ENCODE data around the gene SHTN1.

Gene SHTN1

GRCh38 chr10:116995648-116996047 is 9.3 kb downstream of the SHTN1 start:
- TF ChIP-seq CTCF (IDR thresholded peaks at IDR 0.05; ENCODE audit: low read depth, low read length), result no peak
- DNase-seq (ENCODE audit: extremely low read depth, low read depth), result no peak

- no peak for TF ChIP-seq CTCF (IDR thresholded peaks at IDR 0.05; ENCODE audit: low read depth, low read length)
- DNase-seq (ENCODE audit: extremely low read depth, low read depth), result no peak
Observed at GRCh38 chr10:116994113-116994890, 10.7 kb downstream of the SHTN1 start.

GRCh38 chr10:116993610-116994009 is 11.4 kb downstream of the SHTN1 start:
- DNase-seq (ENCODE audit: extremely low read depth, low read depth), result no peak
- TF ChIP-seq CTCF (IDR thresholded peaks at IDR 0.05; ENCODE audit: low read depth, low read length), result no peak

- no peak for DNase-seq (ENCODE audit: extremely low read depth, low read depth)
- no peak for TF ChIP-seq CTCF (IDR thresholded peaks at IDR 0.05; ENCODE audit: low read depth, low read length)
Observed at GRCh38 chr10:116992183-116992582, 12.8 kb downstream of the SHTN1 start.

GRCh38 chr10:116990276-116990800 is 14.6 kb downstream of the SHTN1 start:
- DNase-seq (ENCODE audit: extremely low read depth, low read depth), result no peak
- TF ChIP-seq CTCF (IDR thresholded peaks at IDR 0.05; ENCODE audit: low read depth, low read length), result no peak

GRCh38 chr10:116989439-116989838 is 15.5 kb downstream of the SHTN1 start:
- no peak for TF ChIP-seq CTCF (IDR thresholded peaks at IDR 0.05; ENCODE audit: low read depth, low read length)
- no peak for DNase-seq (ENCODE audit: extremely low read depth, low read depth)

GRCh38 chr10:116988311-116988710 is 16.7 kb downstream of the SHTN1 start:
- no peak for DNase-seq (ENCODE audit: extremely low read depth, low read depth)
- TF ChIP-seq CTCF (IDR thresholded peaks at IDR 0.05; ENCODE audit: low read depth, low read length), result no peak
